Mucosa of descending colon (tissue), 3 donors: ENCODE results near the gene VPS39. TPM values are rescaled to one million over a fixed set of nuclear protein-coding genes. Genes with fewer than 3 reads are reported as not detected.

Source experiments
- ATAC-seq: fragments of 200-7000 bp; cut with Tn5 transposase; one replicate; pipeline ENCODE4 v1.9.1; 2020; ENCODE audit warnings: mild to moderate bottlenecking, moderate library complexity
- DNase-seq, 3 donors: peaks; one replicate each; pipeline ENCODE4 v3.0.0-alpha.2; 2020
- H3K36me3 ChIP-seq: fragments of 200-600 bp; one replicate; pipeline ENCODE4 v1.8.0; 2021; ENCODE audit warnings: low read depth, mild to moderate bottlenecking
- H3K4me1 ChIP-seq: fragments of 200-600 bp; one replicate; pipeline ENCODE4 v1.8.0; 2021; ENCODE audit warnings: low read depth, mild to moderate bottlenecking
- H3K4me3 ChIP-seq: fragments of 200-600 bp; one replicate; pipeline ENCODE4 v1.8.0; 2021; ENCODE audit warnings: mild to moderate bottlenecking
- H3K9me3 ChIP-seq: fragments of 200-600 bp; one replicate; pipeline ENCODE4 v1.8.0; 2021; ENCODE audit warnings: mild to moderate bottlenecking
- intact Hi-C, 2 donors: fragments of 100-400 bp; cut with DNase I in 1 of 2; cut with micrococcal nuclease in 1 of 2; formaldehyde crosslinking; loops; one replicate each; pipeline versions ENCODE4 v1.11.0 to v1.11.1; 2022; cut with DNase I, micrococcal nuclease
- total RNA-seq, 3 donors: library from RNA; stranded (reverse); fragmentation: NEBNext Ultra II Directional in 2 of 3; extraction: Animal tissue kit (Norgen Biotek cat#: 25700) in 2 of 3; gene quantifications; one replicate each; pipeline versions ENCODE4 v1.2.1 to v1.2.4, GENCODE V29; 2021 to 2023
- TF ChIP-seq, protein P1 (sequence below): fragments of 200-600 bp; IDR thresholded peaks from one replicate; pipeline ENCODE4 v1.8.0; 2022; ENCODE audit warnings: antibody characterized with exemption, mild to moderate bottlenecking
- donor health status: DM: no; HTN: no; CAD: no; lungs with moderate emphysema.
- donor health status: DM: no; HTN: no; CAD: no.
- donor health status: DM: no; HTN: yes; CAD: no.

The VPS39 gene
- total RNA-seq, 3 donors from 2014 or later, result 49.6 to 74.3 (median 66.7) TPM

DNA sequence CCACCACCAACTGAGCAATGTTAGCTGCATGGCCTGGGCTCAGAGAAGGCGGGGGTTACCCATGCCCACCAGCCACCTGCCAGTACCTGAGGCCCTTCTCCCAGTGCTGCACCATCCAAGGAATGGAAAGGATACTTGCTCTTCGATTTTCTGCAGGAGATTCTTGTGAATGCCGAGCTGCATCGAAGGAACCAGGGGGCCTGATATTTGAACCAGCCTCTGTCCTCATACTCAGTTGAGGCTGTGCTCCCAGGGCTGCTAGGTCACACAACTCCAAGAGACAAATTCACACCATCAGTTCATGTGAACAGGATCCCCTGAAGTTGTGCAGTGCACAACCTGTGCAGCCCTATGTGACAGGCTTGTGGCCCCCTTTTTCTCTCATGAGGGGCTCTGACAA lies 69.7 kb downstream of the VPS39 start:
- TF ChIP-seq, protein P1, sequence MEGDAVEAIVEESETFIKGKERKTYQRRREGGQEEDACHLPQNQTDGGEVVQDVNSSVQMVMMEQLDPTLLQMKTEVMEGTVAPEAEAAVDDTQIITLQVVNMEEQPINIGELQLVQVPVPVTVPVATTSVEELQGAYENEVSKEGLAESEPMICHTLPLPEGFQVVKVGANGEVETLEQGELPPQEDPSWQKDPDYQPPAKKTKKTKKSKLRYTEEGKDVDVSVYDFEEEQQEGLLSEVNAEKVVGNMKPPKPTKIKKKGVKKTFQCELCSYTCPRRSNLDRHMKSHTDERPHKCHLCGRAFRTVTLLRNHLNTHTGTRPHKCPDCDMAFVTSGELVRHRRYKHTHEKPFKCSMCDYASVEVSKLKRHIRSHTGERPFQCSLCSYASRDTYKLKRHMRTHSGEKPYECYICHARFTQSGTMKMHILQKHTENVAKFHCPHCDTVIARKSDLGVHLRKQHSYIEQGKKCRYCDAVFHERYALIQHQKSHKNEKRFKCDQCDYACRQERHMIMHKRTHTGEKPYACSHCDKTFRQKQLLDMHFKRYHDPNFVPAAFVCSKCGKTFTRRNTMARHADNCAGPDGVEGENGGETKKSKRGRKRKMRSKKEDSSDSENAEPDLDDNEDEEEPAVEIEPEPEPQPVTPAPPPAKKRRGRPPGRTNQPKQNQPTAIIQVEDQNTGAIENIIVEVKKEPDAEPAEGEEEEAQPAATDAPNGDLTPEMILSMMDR, result no peak
- H3K36me3 ChIP-seq, result no peaks in the 10 kb centered on the region
- peaks cover 6% of the 10 kb centered on the region for H3K4me1 ChIP-seq
- H3K4me3 ChIP-seq, result no peak overlapping the region
- no peak for ATAC-seq
- peaks cover 24% of the 10 kb centered on the region for H3K9me3 ChIP-seq
- intact Hi-C loops, result no loop called here
- DNase-seq, result no peak

DNA sequence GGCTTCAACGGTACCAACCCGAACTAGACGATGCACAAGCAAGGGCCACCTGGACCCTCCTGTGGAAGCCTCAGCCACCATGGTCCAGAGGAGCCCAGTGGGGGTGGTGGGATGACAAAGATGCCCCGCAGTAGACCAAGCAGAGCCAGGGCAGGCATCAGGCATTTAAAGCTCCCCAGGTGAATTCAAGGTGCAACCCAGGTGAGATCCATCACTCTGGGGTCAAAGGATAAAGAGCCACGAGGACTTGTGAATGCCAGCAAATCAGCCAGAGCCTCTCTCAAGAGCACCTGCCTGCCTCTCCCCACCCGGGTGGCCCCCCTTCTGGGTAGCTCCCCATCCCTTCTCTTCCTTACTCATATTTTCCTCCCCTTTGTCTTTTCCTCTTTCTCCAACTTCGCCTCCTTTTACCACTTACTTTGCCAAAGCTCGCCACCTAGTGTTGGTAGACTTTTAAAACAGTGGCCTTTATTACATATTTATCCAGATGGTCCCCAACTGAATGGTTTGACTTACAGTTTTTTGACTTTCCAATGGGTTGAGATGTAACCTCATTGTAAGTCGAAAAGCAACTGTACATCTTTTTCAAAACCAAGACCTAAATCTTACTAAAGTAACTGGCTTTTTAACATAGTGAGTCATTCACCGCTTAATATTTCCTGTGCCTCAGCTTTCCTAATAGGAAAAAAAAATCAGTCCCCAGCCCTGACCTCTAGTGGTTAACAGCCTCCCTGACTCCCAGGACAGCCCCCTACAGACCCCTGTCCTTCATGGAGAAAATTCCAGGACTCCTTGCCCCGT lies 70.4 kb downstream of the VPS39 start:
- Histone ChIP-seq H3K36me3 (no peaks in the 10 kb centered on the region), H3K4me1 (peaks cover 6% of the 10 kb centered on the region), H3K4me3 (no peak overlapping the region), H3K9me3 (peaks cover 24% of the 10 kb centered on the region)
- TF ChIP-seq, protein P1, result no peak
- intact Hi-C loops, result no loop called here
- ATAC-seq, result no peak
- no peak for DNase-seq

DNA sequence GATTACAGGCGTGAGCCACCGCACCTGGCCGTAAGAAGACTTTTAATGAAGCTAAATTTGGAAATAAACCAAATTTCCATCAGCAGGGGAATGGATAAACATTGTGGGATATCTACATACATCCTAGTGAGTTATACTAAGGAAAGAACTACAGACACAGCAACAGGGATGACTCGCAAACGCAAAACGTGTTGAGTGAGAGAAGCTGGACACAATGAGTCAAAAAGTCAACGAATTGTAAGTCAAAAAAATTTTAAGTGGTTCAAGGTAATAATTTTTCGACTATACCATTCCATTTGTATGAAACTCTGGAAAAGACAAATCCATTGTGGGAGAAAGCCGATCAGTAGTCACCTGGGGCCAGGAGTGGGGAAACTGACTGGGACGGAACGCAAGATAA lies 71.6 kb downstream of the VPS39 start:
- TF ChIP-seq, protein P1, result no peak
- peaks cover 24% of the 10 kb centered on the region for H3K9me3 ChIP-seq
- no peak overlapping the region for H3K4me3 ChIP-seq
- H3K36me3 ChIP-seq, result no peaks in the 10 kb centered on the region
- intact Hi-C loops, result no loop called here
- no peak for ATAC-seq
- no peak for DNase-seq
- peaks cover 3% of the 10 kb centered on the region for H3K4me1 ChIP-seq

DNA sequence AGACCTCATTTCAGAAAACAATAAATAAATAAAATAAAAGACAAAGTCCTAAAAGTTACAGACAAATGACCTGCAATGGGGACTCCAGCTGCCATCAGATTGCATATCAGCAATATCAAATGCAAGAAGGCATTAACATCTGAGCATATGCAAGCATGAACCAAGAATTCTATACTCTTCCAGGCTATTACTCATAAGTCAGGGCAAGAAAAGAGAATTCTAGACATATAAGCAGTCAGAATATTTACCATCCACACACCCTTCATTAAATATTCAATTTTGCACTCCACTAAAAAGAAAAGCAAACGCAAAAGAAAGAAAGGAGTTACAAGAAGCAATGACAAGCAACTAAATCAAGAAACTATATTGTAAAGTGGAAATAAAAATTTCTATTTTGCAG lies 72.8 kb downstream of the VPS39 start:
- no peak for ATAC-seq
- H3K4me3 ChIP-seq, result no peak overlapping the region

DNA sequence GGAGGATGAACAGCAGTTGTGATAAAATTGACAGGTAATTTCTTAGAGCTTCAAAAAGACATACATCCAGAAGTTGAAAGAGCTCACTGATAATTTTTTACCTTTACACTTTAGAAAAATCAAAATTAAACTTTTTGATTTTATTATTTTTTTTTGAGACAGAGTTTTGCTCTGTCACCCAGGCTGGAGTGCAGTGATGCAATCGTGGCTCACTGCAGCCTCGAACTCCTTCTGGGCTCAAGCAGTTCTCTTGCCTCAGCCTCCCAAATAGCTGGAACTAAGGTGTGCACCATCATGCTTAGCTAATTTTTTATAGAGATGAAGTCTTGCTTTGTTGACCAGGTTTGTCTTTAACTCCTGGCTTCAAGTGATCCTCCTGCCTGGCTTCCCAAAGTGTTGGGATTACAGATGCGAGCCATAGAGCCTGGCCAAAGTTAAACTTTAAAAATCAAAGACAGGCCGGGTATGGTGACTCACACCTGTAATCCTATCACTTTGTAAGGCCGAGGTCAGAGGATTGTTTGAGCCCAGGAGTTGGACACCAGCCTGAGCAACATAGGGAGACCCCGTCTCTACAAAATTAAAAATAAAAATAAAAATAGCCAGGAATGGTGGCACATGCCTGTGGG lies 73.4 kb downstream of the VPS39 start:
- TF ChIP-seq, protein P1, result no peak
- H3K9me3 ChIP-seq, result peaks cover 24% of the 10 kb centered on the region
- peak in 1 of 3 donors; percentile 13 for DNase-seq
- ATAC-seq, result no peak
- no peak overlapping the region for H3K4me3 ChIP-seq
- intact Hi-C loops, result no loop called here
- H3K36me3 ChIP-seq, result no peaks in the 10 kb centered on the region
- no peaks in the 10 kb centered on the region for H3K4me1 ChIP-seq

More for the DNA sequence above, 72.8 kb downstream of the VPS39 start:
- peaks cover under 1% of the 10 kb centered on the region for H3K4me1 ChIP-seq
- H3K9me3 ChIP-seq, result peaks cover 24% of the 10 kb centered on the region
- intact Hi-C loops, result no loop called here
- no peak for DNase-seq
- H3K36me3 ChIP-seq, result no peaks in the 10 kb centered on the region
- TF ChIP-seq, protein P1, result no peak
